HG03196 (cell line): ENCODE data around the gene CALN1.
"Not testable (repeated sequence)": the region's sequence is repeated elsewhere in the genome, so short reads cannot be mapped to it uniquely, and the experiment has no call there.

Experiments used
- ATAC-seq: cut with Tn5 transposase; IDR thresholded peaks from one replicate; pipeline ENCODE4 v1.9.1; 2021; ENCODE audit not compliant: unreplicated experiment

CALN1 gene

DNA sequence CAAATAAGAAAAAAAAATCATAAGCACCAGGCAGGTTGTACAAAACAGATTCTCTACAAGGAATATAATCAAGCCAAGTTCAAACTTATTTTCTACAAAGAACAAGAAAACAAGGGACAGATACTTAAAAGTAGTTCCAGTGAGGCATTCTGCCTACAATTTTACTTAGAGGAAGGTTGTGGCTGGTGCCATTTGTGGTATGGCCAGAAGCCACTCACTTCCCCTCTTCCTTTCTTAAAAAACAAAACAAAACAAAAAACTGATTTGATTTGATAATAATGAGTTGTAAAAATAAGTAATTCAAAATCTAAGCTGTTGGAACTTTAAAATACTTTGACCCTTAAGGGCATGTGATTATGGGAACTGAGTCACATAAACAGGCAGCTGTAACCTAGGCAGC lies 420.6 kb downstream of the CALN1 start:
- ATAC-seq: no peak

DNA sequence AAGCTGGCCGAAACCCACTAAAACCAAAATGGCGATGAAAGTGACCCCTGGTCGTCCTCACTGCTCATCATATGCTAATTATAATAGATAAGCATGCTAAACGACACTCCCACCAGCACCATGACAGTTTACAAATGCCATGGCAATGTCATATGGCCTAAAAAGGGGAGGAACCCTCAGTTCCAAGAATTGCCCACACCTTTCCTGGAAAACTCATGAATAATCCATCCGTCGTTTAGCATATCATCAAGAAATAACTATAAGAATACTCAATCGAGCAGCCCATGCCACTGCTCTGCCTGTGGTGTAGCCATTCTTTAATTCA lies 422.0 kb downstream of the CALN1 start:
- ATAC-seq: no peak

DNA sequence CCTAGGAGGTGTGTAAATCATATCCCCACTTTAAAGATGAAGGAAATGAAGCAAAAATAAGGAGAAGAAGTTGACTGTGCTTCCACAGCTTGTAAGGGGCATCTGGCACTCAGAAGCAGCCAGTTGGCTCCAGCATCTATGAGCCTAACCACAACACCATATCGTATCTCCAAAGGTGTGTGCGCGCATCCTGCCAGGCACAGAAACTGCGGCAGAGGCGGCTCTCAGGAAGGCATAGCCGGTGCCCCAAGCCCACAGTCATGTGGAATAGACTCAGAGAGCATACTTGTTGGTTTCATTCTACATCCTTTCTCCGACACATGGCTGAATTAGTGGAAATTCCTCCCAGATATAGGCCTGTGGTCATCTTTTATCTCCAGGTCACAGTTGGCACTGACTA lies 423.9 kb downstream of the CALN1 start:
- no peak for ATAC-seq

DNA sequence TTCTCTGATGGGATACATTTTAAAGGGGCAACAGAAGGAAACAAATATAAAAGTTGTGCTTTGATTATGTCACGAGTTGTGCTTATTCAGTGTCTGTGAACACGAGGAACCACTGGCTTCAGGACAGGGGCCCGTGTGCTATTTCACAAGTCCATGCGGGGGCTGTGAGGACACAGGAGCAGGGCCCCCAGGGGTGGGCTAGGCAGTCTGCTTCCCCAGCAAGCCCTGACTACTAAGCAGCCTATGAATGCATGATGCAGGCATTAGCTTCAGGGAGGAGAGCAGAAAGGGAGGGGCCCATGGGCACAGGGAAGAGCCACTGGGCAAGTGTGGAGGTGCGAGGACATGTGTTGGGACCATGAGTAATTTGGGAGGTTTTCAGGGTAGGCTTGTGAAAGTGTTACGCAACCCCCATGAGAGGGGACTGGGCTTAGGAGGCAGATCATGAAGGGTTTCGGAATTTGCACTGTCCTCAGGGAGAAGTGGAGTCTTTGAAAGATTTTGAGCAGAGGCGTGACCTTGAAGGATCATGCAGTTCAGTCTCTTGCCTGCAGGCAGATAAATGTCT lies 424.9 kb downstream of the CALN1 start:
- ATAC-seq: no peak

DNA sequence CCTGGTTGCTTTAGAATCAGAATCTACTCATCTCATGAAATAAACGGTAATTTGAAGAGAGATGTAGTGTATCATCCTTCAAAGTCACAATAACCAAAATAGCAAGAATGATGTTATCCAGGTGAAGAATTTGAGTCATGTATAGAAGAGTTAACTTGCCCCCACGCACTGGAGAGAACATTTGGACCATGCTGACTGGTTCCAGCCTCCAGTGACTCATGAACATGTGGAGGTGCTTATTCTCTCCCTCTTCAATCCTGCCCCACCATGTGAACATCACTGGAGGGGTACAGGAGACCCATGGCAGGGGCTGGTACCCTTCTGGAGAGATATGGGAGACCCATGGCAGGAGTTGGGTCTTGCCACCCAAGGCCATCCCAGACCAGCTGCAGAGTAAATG lies 427.8 kb downstream of the CALN1 start:
- ATAC-seq: no peak

DNA sequence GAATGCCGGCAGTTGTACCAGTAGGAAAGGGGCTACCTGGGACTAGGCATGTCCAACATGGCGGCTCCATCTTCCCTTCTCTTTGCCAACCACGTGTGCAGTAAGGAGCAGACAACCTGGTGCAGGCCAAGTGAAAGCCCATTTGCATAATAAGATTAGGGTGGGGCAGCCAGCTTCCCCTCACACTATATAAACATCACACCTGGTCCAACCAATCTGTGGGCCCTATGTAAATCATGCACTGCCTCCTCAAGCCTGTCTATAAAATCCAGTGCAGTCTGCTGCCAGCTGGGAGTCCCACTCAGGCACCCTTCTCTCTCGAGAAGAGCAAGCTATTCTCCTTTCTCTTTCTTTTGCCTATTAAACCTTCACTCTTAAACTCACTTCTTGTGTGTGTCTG lies 429.3 kb downstream of the CALN1 start:
- ATAC-seq: no peak

DNA sequence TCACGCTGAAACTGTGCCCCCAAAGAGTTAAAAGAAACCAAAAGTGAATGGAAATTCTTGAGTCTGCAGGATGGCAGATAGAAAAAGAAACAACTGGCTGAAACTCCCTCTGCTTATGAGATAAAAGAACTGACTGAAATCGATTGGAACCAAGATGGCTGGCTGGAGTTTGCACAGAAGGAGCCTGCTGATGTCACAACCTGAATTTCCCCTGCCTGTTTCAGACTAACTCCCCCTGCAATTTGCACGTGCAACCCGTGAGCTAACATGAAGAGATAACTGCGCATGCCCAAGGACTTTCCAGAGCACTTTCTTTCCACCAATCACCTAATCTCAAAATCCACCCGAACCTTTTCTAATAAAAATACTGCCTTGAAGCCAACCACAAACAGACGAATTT lies 435.5 kb downstream of the CALN1 start:
- no peak for ATAC-seq

DNA sequence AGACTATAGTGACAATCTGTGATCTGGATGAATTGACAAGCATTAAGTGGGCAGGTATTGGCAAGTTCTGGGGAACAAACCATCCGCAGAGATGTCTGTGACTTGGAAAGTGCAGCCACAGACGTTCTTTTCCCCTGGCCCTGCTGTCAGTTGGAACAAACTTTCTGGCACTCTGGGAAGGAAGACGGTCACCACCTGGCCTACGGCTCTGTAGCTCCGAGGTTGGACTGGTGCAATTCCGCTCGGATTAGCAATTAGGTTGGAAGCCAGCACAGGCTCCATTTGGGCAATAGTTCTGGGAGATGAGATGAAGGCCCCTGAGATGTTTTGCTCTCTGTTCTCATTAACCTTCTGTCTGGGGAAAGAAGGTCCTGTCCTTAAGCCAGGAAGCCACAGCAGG lies 437.5 kb downstream of the CALN1 start:
- no peak for ATAC-seq

DNA sequence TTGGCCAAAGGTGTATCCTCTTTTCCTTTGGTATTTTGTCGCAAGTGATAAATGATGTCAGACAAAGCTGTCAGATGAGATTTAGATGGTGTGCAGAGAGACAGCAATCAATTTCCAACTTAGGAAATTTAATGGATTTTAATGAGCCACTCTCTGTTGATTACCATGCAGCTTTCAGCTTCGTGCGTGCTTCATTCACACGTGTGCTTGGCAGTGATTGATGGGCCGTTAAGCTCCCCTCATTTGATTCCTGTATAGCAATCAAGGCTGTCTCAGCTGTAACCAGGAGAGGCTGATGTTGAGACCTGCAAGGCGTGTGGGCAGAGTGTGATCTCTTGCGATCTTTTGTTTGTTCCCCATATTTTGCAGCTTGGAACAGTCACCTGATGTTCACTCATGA lies 439.6 kb downstream of the CALN1 start:
- ATAC-seq: no peak

DNA sequence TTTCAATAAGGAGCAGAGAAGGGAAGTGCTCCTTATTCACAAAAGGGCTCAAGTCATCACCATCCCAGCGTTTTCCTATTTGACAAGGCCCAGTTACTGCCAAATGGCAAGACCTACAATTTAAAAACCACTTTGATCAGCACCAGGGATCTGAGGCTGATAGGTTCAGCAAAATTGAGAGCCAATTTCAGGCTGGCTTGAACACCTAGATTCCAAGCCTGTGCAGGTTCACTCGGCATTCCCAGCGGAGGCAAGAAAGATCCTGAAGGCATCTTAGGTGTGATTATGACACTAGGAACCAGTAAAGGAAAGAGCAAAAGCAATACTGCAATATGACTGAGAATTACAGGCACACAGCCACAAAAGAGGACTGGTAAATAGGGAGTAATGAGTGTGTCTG lies 441.4 kb downstream of the CALN1 start:
- ATAC-seq: no peak

DNA sequence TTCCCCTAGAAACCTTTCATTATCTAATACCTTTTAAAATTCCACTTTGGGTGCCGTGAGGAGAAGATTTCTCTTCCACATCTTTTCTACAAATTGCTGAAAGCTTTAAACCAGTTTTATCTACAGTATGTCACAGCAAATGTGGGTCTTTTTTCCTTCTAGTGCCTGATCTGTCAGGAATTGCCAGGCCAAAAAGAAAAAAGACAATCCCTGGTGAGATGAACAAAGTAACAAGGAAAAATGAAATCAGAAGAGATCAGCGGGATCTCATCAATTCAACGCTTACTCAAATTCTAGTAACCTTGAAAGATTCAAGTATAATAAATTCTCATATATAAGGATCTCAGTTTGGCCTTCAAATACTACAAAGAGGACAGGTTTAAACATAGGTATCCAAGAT lies 449.5 kb downstream of the CALN1 start:
- ATAC-seq: no peak

DNA sequence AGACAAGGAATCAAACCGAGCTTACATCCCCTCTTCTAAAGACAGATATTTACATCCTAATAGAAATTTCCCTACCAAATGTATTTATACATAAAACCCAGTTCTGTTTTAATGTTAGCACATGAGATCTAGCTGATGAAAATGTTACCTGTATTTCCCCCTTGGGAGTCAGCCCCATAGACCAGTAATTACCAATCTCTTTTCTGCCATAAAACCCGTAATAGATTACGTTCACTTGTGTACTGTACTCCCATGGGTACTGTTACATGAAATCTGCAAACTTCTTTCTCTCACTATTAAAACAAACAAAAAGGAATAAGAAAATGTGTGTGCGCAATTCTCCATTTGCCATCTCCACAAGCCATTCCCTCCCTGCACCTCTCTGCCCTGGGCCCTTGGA lies 450.9 kb downstream of the CALN1 start:
- ATAC-seq: no peak

DNA sequence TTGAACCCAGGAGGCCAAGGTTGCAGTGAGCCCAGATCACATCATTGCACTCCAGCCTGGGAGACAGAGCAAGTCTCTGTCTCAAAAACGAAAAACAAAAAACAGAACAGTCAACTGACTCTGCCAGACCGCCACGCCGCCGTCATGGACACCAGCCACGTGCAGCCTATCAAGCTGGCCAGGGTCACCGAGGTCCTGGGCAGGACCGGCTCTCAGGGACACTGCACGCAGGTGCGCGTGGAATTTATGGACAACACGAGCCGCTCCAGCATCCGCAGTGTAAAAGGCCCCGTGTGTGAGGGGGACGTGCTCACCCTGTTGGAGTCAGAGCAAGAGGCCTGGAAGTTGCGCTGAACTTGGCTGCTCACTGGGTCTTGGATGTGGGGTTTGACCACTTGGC lies 470.0 kb downstream of the CALN1 start:
- ATAC-seq: no peak

DNA sequence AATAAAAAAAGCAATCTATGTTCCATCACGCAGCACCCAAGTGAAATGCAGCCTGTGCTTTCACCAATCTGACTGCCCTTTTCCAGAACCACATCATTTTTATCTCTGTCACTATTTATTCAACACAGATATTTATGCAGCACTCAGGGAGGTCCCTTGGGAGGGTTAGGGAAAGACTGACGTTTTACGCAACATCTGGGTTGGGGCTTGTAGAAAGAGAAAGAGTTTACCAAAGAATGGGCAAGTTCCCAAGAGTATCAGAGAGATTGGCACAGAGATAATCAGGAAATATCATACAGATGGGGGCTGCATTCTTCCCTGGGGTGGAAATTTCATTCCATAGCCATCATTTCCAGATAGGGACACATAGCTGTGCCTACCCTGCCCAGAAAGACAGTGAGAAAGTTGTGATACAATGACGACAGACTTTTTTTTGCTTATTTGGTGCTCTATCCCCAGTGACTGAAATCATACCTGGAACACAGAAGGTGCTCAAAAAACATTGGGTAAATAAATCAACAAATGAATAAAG lies 474.2 kb downstream of the CALN1 start:
- ATAC-seq: no peak

DNA sequence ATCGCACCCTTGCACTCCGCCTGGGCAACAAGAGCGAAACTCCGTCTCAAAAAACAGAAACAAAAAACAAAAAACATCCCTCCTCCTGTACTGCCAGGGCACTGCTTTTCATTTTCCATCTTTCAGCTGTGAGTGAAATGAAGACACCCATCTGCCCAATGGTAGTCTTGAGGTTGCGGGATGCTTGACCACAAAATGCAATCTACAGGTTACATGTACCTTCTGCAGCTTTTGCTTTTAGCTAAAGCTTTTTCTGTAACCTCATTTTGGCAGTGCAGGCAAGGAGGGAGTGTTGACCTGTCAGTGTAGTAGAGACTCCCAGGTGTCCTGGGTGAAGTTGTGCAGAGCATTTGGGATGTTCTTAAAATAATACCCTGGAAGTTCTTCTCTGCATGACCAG lies 476.5 kb downstream of the CALN1 start:
- ATAC-seq: no peak

DNA sequence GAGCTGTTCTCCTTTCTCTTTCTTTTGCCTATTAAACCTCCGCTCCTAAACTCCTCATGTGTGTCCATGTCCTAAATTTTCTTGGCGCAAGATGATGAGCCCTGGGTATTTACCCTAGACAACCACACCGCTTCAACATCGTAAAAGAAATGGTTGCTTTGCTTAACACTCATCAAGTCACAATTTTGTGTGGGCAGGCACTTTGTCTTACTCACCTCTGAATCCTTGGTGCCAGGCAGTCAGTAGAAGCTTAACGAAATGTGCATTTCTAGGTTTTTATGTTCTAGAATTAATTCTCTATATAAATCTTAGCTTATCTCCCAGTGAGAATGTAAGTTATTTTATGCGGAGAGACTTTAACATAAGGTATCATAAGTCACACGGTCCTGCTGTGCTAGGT lies 478.7 kb downstream of the CALN1 start:
- ATAC-seq: no peak

DNA sequence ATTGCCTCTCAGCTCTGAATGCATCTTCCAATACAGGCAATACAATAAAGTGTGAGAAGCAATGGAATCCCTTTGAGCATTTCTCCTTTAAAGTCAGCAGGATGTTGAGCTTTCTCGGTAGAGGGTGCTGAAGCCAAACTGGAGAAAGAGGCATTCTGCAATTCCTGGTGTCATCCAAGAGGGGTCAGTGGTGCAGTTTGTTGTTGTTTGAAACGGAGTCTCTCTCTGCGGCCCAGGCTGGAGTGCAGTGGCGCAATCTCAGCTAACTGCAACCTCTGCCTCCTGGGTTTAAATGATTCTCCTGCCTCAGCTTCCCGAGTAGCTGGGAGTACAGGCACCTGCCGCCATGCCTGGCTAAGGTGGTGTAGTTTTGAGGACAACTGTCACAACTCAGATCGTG lies 486.5 kb downstream of the CALN1 start:
- no peak for ATAC-seq

DNA sequence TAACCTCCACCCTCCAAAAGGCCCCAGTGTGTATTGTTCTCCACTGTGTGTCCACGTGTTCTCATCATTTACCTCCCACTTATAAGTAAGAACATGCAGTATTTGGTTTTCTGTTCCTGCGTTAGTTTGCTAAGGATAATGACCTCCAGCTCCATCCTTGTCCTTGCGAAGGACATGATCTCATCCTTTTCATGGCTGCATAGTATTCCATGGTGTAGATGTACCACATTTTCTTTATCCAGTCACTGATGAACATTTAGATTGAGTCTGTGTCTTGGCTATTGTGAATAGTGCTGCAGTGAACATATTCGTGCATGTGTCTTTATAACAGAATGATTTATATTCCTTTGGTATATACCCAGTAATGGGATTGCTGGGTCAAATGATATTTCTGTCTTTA lies 497.9 kb downstream of the CALN1 start:
- not testable (repeated sequence) for ATAC-seq

DNA sequence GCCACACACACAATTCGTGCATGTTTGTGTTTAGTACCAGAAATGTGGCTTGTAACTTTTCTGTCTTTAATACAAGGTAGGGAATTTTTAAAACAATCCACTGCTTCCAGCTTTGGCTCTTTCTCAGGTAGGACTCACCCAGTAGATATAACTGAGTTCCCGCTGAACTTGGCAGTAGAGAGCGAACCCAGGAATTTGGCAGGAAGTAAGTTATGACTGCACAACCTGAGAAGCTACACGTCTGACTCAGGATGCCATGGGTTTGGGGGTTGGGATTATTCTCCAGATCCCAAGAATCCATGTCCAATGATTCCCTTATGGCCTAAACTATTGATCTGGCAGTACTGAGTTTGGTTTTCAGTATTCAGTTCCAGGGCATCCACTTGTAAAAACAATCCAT lies 499.7 kb downstream of the CALN1 start:
- no peak for ATAC-seq

DNA sequence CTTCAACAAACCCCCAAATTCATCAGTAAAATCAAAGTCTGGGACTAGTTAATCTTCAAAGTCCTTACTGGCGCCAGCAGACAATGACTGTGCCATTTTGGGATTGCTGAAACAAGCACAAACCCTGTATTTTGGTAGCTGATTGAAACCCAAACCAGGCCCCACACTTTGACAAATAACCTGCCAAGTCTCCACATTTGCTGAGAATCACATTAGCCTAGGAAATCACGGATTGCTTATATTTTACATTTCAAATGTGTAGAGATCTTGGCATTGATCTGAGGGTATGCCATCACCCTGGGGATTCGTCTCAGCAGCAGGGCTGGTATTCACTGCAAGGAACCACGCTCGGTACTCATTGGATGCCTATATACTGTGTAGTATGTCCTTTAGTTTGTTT lies 501.1 kb downstream of the CALN1 start:
- ATAC-seq: no peak

DNA sequence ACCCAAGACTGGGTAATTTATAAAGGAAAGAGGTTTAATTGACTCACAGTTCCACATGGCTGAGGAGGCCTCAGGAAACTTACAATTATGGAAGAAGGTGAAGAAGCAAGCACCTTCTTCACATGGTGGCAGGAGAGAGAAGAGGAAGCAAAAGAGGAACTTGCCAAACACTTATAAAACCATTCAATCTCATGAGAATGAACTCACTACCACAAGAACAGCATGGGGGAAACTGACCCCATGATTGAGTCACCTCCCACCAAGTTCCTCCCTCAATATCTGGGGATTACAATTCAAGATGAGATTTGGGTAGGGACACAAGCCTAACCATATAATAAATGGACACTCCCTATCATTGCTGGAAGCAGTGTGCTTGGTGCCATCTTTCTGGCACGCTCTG lies 506.3 kb downstream of the CALN1 start:
- no peak for ATAC-seq

DNA sequence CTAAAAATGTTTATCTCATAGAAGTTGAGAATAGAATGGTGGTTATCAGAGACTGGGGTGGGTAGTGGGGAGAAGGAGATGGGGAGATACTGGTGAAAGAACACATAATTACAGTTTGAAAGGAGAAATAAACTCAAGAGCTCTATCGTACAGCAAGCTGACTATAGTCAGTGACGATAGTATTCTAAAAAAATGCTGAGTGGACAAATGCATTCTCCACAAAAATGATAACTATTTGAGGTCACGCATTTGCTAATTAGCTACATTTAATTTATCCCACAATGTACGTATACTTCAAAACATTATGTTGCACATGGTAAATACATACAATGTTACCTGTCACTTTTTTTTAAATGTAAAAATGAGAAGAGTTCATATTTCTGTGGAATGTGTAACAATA lies 507.7 kb downstream of the CALN1 start:
- no peak for ATAC-seq

DNA sequence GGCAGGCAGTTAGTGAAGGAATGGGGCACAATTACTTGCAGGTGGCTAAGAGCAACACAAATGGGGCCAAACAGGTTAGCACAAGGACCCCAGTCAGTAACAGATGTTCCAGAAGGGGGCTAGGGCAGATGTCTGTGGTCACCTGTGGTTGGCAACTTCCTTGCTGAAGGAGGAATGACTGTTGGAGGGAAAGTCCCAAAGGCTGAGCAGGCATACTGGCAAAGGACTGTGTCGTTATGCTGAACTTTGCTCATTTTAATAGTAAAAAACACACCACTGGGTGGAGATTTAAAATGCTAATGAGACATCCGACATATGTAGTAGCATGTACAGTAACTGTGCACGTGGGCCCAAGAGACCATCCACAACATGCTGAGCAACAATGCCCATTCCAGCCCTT lies 511.6 kb downstream of the CALN1 start:
- no peak for ATAC-seq

DNA sequence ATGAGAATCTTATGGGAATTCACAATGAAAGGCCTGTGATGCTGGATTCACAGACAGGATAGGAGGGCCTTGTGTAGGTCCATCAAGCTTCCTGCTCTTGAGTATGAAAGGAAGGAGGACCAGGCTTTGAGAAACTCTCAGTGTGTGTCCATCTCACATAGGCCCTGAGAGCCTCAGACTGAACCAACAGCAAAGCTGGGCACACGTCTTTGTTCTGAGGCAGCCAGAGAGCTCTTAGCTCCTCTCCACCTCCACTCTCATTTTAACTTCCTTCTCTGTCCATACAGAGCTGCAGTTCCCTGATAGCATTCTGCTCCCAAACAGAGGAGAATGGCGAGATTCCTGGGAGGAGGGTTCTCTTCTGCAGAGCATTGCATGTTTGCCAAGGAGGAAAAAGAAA lies 515.6 kb downstream of the CALN1 start:
- no peak for ATAC-seq
